A549 (cell line): ENCODE data around the gene PTGER1.

Experiments used
- POLR2A ChIP-seq: IDR thresholded peaks from 2 replicates; pipeline ENCODE4 v1.6.1; 2012; ENCODE audit warnings: mild to moderate bottlenecking, low read length
- TF ChIP-seq, protein P1 (sequence below): fragments of >200 bp; sonication (Bioruptor Twin); formaldehyde crosslinking; IDR thresholded peaks from 3 replicates; pipeline ENCODE4 v1.5.1; 2016

- TF ChIP-seq, protein P1, sequence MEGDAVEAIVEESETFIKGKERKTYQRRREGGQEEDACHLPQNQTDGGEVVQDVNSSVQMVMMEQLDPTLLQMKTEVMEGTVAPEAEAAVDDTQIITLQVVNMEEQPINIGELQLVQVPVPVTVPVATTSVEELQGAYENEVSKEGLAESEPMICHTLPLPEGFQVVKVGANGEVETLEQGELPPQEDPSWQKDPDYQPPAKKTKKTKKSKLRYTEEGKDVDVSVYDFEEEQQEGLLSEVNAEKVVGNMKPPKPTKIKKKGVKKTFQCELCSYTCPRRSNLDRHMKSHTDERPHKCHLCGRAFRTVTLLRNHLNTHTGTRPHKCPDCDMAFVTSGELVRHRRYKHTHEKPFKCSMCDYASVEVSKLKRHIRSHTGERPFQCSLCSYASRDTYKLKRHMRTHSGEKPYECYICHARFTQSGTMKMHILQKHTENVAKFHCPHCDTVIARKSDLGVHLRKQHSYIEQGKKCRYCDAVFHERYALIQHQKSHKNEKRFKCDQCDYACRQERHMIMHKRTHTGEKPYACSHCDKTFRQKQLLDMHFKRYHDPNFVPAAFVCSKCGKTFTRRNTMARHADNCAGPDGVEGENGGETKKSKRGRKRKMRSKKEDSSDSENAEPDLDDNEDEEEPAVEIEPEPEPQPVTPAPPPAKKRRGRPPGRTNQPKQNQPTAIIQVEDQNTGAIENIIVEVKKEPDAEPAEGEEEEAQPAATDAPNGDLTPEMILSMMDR: no peak
- TF ChIP-seq POLR2A: no peak
Measured at GRCh38 chr19:14492756-14493337, 17.7 kb upstream of the PTGER1 start.
